Stimulated activated CD8-positive, alpha-beta memory T cell treated with anti-CD3 and anti-CD28 coated beads, Interleukin-4, amount 100 ng/mL, for 4 hours (primary cell): ENCODE measurements around the gene APLP1.
"Not testable (repeated sequence)": the region's sequence is repeated elsewhere in the genome, so short reads cannot be mapped to it uniquely, and the experiment has no call there.

Source experiments
- DNase-seq, 2 donors: peaks; one replicate each; pipeline ENCODE4 v3.0.0-alpha.2; 2020; ENCODE audit warnings: low read depth in 2 of 2, low spot score in 1 of 2

Gene APLP1

GRCh38 chr19:35882114-35882832 lies 13.9 kb downstream of the APLP1 start:
- DNase-seq: no peak

GRCh38 chr19:35883882-35884281 lies 15.5 kb downstream of the APLP1 start:
- no peak for DNase-seq

GRCh38 chr19:35885225-35885738 lies 16.9 kb downstream of the APLP1 start:
- no peak for DNase-seq

GRCh38 chr19:35885904-35886303 lies 17.5 kb downstream of the APLP1 start:
- DNase-seq: no peak

GRCh38 chr19:35887197-35887596 lies 18.8 kb downstream of the APLP1 start:
- DNase-seq: no peak

- DNase-seq: no peak
Measured at GRCh38 chr19:35888398-35888797, 20.0 kb downstream of the APLP1 start.

- no peak for DNase-seq
Measured at GRCh38 chr19:35889370-35890112, 21.2 kb downstream of the APLP1 start.

GRCh38 chr19:35890113-35890650 lies 21.8 kb downstream of the APLP1 start:
- DNase-seq: no peak

- DNase-seq: not testable (repeated sequence)
Measured at GRCh38 chr19:35891819-35892218, 23.4 kb downstream of the APLP1 start.

- DNase-seq: no peak
Measured at GRCh38 chr19:35894342-35894741, 26.0 kb downstream of the APLP1 start.

- no peak for DNase-seq
Measured at GRCh38 chr19:35895911-35896642, 27.7 kb downstream of the APLP1 start.

- no peak for DNase-seq
Measured at GRCh38 chr19:35896643-35897040, 28.3 kb downstream of the APLP1 start.

- DNase-seq: no peak
Measured at GRCh38 chr19:35897706-35898451, 29.5 kb downstream of the APLP1 start.

GRCh38 chr19:35898499-35898809 lies 30.1 kb downstream of the APLP1 start:
- DNase-seq: no peak

- DNase-seq: peak; percentile 70 to 84
Measured at GRCh38 chr19:35899547-35900214, 31.3 kb downstream of the APLP1 start.

GRCh38 chr19:35901055-35901644 lies 32.8 kb downstream of the APLP1 start:
- DNase-seq: no peak

GRCh38 chr19:35901854-35902661 lies 33.7 kb downstream of the APLP1 start, which contains the start of gene HCST:
Gene HCST (plus strand): TSS chr19:35902529. CDS start chr19:35902594, 65 bp downstream.
- peak in 1 of 2 donors; percentile 31 for DNase-seq

- no peak for DNase-seq
Measured at GRCh38 chr19:35902870-35903475, 34.6 kb downstream of the APLP1 start.
